Left lung (tissue), 10 donors: ENCODE results near the gene TRPC4AP. TPM values are rescaled to one million over a fixed set of nuclear protein-coding genes. Genes with fewer than 3 reads are reported as not detected.

ENCODE experiments used
- ATAC-seq: fragments of 200-7000 bp; cut with Tn5 transposase; one replicate; pipeline ENCODE4 v1.9.1; 2020; ENCODE audit warnings: moderate library complexity
- DNase-seq, 4 donors: peaks; one replicate each; pipeline ENCODE4 v3.0.0-alpha.2; 2013 to 2020
- H3K27ac ChIP-seq, 2 donors: fragments of 200-600 bp; sonication (generic) in 1 of 2; one replicate each; pipeline versions ENCODE4 v1.5.0 to v1.8.0; 2020 to 2021
- H3K27me3 ChIP-seq, 2 donors: fragments of 200-600 bp; sonication (generic) in 1 of 2; one replicate each; pipeline versions ENCODE4 v1.5.0 to v1.8.0; 2020 to 2021
- H3K36me3 ChIP-seq, 2 donors: fragments of 200-600 bp; sonication (generic) in 1 of 2; one replicate each; pipeline versions ENCODE4 v1.5.0 to v1.8.0; 2020 to 2021
- H3K4me1 ChIP-seq, 2 donors: fragments of 200-600 bp; one replicate each; pipeline ENCODE4 v1.8.0; 2021
- H3K4me3 ChIP-seq, 2 donors: fragments of 200-600 bp; sonication (generic) in 1 of 2; one replicate each; pipeline versions ENCODE4 v1.5.0 to v1.8.0; 2020 to 2021; ENCODE audit warnings: mild to moderate bottlenecking in 1 of 2
- H3K9me3 ChIP-seq, 2 donors: fragments of 200-600 bp; sonication (generic) in 1 of 2; one replicate each; pipeline versions ENCODE4 v1.5.0 to v1.8.0; 2020 to 2021
- intact Hi-C, 2 donors: fragments of 100-400 bp; cut with DNase I; formaldehyde crosslinking; loops; one replicate each; pipeline versions ENCODE4 v1.11.2 to v1.14.2; 2022
- polyA plus RNA-seq, 6 donors: library from polyadenylated mRNA; unstranded; fragments of 120-200 nt; gene quantifications; one replicate each; pipeline ENCODE4 v1.2.1, GENCODE V29; 2013; ENCODE audit not compliant: insufficient read length in 6 of 6
- total RNA-seq, 2 donors: library from RNA; stranded (reverse); fragmentation: NEBNext Ultra II Directional; extraction: Animal tissue kit (Norgen Biotek cat#: 25700); gene quantifications; one replicate each; pipeline ENCODE4 v1.2.1, GENCODE V29; 2021
- TF ChIP-seq, protein P1 (sequence below), 2 donors: fragments of 200-600 bp; sonication (generic) in 1 of 2; IDR thresholded peaks; one replicate each; pipeline versions ENCODE4 v1.5.0 to v1.8.0; 2021; ENCODE audit warnings: antibody characterized with exemption in 2 of 2
- donor health status: DM: no; HTN: yes; CAD: no.
- donor health status: DM: no; HTN: no; CAD: no.

Gene TRPC4AP
- total and polyA plus RNA-seq, 8 donors, result 57.8 to 70.8 (median 67.0) TPM

DNA sequence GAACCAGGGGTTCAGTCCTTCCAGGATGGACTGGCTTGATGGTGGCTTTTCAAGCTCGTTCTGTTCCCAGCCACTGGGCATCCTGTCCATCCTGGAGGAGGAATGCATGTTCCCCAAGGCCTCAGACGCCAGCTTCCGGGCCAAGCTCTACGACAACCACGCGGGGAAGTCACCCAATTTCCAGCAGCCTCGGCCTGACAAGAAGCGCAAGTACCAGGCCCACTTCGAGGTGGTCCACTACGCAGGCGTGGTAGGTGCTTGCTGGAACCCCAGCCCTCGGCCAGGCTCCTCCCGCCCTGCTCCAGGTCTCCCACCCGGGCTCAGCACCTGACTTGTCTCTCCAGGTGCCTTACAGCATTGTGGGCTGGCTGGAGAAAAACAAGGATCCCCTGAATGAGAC is 102.9 kb downstream of the TRPC4AP start:
- intact Hi-C loops, result no loop called here
- Histone ChIP-seq H3K36me3 (peaks cover 0 to 21% of the 10 kb centered on the region in 2 donors), H3K4me1 (no peaks in the 10 kb centered on the region), H3K27ac (no peak overlapping the region), H3K4me3 (no peak overlapping the region), H3K27me3 (peaks cover 0 to 16% of the 10 kb centered on the region in 2 donors), H3K9me3 (no peaks in the 10 kb centered on the region)
- ATAC-seq, result no peak
- TF ChIP-seq, protein P1, sequence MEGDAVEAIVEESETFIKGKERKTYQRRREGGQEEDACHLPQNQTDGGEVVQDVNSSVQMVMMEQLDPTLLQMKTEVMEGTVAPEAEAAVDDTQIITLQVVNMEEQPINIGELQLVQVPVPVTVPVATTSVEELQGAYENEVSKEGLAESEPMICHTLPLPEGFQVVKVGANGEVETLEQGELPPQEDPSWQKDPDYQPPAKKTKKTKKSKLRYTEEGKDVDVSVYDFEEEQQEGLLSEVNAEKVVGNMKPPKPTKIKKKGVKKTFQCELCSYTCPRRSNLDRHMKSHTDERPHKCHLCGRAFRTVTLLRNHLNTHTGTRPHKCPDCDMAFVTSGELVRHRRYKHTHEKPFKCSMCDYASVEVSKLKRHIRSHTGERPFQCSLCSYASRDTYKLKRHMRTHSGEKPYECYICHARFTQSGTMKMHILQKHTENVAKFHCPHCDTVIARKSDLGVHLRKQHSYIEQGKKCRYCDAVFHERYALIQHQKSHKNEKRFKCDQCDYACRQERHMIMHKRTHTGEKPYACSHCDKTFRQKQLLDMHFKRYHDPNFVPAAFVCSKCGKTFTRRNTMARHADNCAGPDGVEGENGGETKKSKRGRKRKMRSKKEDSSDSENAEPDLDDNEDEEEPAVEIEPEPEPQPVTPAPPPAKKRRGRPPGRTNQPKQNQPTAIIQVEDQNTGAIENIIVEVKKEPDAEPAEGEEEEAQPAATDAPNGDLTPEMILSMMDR (IDR thresholded peaks at IDR 0.05), result no peak
- DNase-seq, result no peak

DNA sequence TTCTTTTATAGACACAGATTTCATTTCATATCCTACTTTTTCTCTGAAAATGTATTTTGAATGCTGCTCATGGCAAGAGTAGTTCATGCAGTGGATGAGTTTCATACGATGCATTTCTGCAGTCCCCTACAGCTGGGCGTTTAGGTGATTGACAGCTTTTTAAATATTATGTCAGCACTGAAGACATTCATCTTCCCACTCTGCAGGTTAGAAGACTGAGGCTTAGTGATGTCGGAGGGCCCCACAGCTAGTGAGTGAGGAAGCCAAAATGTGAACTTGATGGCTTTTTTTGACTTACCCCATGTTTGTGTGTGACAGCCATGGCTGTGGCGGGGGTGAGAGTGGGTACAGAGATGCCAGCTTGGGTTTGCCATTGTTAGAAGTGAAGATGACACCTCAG is 103.5 kb downstream of the TRPC4AP start:
- Histone ChIP-seq H3K36me3 (peaks cover 0 to 16% of the 10 kb centered on the region in 2 donors), H3K4me1 (no peaks in the 10 kb centered on the region), H3K27me3 (peaks cover 0 to 22% of the 10 kb centered on the region in 2 donors), H3K4me3 (no peak overlapping the region), H3K27ac (no peak overlapping the region), H3K9me3 (no peaks in the 10 kb centered on the region)
- TF ChIP-seq, protein P1 (IDR thresholded peaks at IDR 0.05), result no peak
- ATAC-seq (no peak), DNase-seq (no peak)
- intact Hi-C loops, result no loop called here

DNA sequence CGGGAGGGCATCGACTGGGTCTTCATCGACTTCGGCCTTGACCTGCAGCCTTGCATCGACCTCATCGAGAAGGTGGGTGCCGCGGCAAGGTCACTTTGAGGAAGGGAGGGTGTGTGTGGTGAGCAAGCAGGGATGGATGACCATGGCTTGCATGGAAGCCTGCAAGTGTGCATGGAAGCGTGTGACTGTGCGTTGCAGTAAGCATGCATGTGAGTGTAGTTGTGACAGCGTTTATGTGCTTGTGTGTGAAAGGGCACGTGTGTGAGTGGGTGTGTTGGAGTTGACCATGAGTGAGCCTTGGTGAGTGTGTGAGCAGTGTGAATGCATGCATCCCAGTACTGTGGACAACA is 104.4 kb downstream of the TRPC4AP start:
- TF ChIP-seq, protein P1 (IDR thresholded peaks at IDR 0.05), result no peak
- H3K27ac ChIP-seq, result no peak overlapping the region
- intact Hi-C loops, result no loop called here
- H3K4me3 ChIP-seq, result no peak overlapping the region
- DNase-seq (peak in 1 of 4 donors; percentile 39), ATAC-seq (peak; percentile 3)
- no peaks in the 10 kb centered on the region for H3K9me3 ChIP-seq
- H3K4me1 ChIP-seq, result no peaks in the 10 kb centered on the region
- peaks cover 5 to 31% of the 10 kb centered on the region in 2 donors for H3K27me3 ChIP-seq
- H3K36me3 ChIP-seq, result peaks cover 0 to 6% of the 10 kb centered on the region in 2 donors

DNA sequence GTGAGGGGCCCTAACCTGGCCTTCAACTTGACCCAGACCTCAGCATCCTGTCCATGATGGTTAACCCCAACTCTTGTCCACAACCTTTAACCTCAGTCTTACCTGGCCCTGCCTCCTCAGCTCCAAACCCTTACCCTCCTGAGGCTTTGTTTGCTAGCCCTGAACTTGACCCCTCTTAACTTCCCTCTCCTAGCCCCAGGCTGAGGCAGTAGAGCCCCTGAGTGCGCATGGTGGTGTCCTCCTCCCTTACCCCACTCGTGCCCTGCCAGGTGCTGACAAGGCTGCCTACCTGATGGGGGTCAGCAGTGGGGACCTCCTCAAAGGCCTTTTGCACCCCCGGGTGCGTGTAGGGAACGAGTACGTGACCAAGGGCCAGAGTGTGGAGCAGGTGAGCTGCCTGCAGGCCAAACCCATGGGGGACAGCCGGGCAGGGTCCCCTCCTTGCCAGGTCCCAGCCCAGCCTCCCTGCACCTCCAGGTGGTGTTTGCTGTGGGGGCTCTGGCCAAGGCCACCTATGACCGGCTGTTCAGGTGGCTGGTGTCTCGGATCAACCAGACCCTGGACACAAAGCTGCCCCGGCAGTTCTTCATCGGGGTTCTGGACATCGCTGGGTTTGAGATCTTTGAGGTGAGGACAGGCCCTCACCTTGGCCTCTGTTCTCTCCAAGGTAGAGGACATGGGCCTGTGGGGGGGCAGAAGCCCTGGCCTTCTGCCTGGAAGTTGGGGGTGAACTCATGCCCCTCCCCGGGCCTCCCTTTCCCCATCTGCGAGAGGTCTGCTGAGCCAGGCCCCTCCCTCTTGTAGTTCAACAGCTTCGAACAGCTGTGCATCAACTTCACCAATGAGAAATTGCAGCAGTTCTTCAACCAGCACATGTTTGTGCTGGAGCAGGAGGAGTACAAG is 105.1 kb downstream of the TRPC4AP start:
- no peak overlapping the region for H3K27ac ChIP-seq
- peak in 3 of 4 donors; percentile 20 to 51 (median 50) for DNase-seq

More for the DNA sequence above, 105.1 kb downstream of the TRPC4AP start:
- no peaks in the 10 kb centered on the region for H3K9me3 ChIP-seq
- intact Hi-C loops, result no loop called here
- TF ChIP-seq, protein P1 (IDR thresholded peaks at IDR 0.05), result no peak
- H3K4me3 ChIP-seq, result no peak overlapping the region
- peaks cover 0 to under 1% of the 10 kb centered on the region in 2 donors for H3K36me3 ChIP-seq
- peak; percentile 8 for ATAC-seq
- H3K27me3 ChIP-seq, result peaks cover 5 to 36% of the 10 kb centered on the region in 2 donors
- H3K4me1 ChIP-seq, result no peaks in the 10 kb centered on the region
